WTC11 (cell line): Measurements from ENCODE around the gene SYNGR1. TPM values are rescaled to one million over a fixed set of nuclear protein-coding genes. Genes with fewer than 3 reads are reported as not detected.

Experiments
- ATAC-seq: fragments of 200-7000 bp; cut with Tn5 transposase; 2 replicates; pipeline ENCODE4 v1.10.0; 2021; ENCODE audit warnings: mild to moderate bottlenecking, moderate library complexity
- CTCF ChIA-PET: fragments of 300-600 bp; sonication (Branson Sonifier 250); formaldehyde crosslinking; loops from one replicate; lab custom pipeline; 2021; ENCODE audit warnings: antibody characterized with exemption; lab: Charles Lee
- POLR2A ChIA-PET: fragments of 350-600 bp; sonication (Branson Sonifier 250); formaldehyde crosslinking; loops from one replicate; lab custom pipeline; 2021; ENCODE audit warnings: antibody characterized with exemption; lab: Charles Lee
- DNase-seq: peaks from one replicate; pipeline ENCODE4 v3.0.0; 2021; ENCODE audit warnings: low spot score
- H3K27ac Mint-ChIP-seq: 2 replicates; pipeline ENCODE4 v1.8.0; 2021; ENCODE audit warnings: mixed read lengths
- H3K27me3 Mint-ChIP-seq: 2 replicates; pipeline ENCODE4 v1.8.0; 2021; ENCODE audit warnings: low read depth, mild to moderate bottlenecking, moderate library complexity, mixed read lengths
- H3K36me3 Mint-ChIP-seq: 2 replicates; pipeline ENCODE4 v1.8.0; 2021; ENCODE audit warnings: mixed read lengths
- H3K4me1 Mint-ChIP-seq: 2 replicates; pipeline ENCODE4 v1.8.0; 2022; ENCODE audit warnings: mixed read lengths
- H3K4me3 Mint-ChIP-seq: 2 replicates; pipeline ENCODE4 v1.8.0; 2021; ENCODE audit warnings: mild to moderate bottlenecking, moderate library complexity, mixed read lengths
- H3K9me3 Mint-ChIP-seq: 2 replicates; pipeline ENCODE4 v1.8.0; 2021; ENCODE audit warnings: mixed read lengths
- EMX1 ChIP-seq: fragments of 250-450 bp; sonication (Bioruptor Pico); IDR thresholded peaks from 2 replicates; pipeline ENCODE4 v1.8.0; 2021; ENCODE audit warnings: mild to moderate bottlenecking
- FOXJ3 ChIP-seq: sonication (generic); formaldehyde crosslinking; IDR thresholded peaks from 2 replicates; pipeline ENCODE4 v1.9.0; 2021; ENCODE audit warnings: missing genetic modification reagents, mild to moderate bottlenecking, borderline replicate concordance
- MXD4 ChIP-seq: fragments of 250-450 bp; sonication (Bioruptor Pico); IDR thresholded peaks from 2 replicates; pipeline ENCODE4 v1.8.0; 2021; ENCODE audit warnings: mild to moderate bottlenecking, moderate library complexity, borderline replicate concordance
- NFYB ChIP-seq: sonication (generic); formaldehyde crosslinking; conservative IDR thresholded peaks from 2 replicates; pipeline ENCODE4 v1.8.0; 2022; ENCODE audit warnings: low read depth, missing genetic modification reagents
- NR3C1 ChIP-seq: sonication (generic); formaldehyde crosslinking; conservative IDR thresholded peaks from 2 replicates; pipeline ENCODE4 v1.8.1; 2023; ENCODE audit warnings: low read depth, mild to moderate bottlenecking, missing genetic modification reagents
- RORB ChIP-seq: fragments of 250-450 bp; sonication (Bioruptor Pico); IDR thresholded peaks from 2 replicates; pipeline ENCODE4 v1.9.0; 2021; ENCODE audit warnings: mild to moderate bottlenecking
- ZNF232 ChIP-seq: sonication (generic); formaldehyde crosslinking; IDR thresholded peaks from 2 replicates; pipeline ENCODE4 v1.8.0; 2022; ENCODE audit warnings: mild to moderate bottlenecking, missing genetic modification reagents
- total RNA-seq: library from RNA; stranded (reverse); gene quantifications from 3 replicates; pipeline ENCODE4 v1.2.3, GENCODE V29; 2021
- TF ChIP-seq, protein P1 (sequence below): fragments of 250-450 bp; sonication (Bioruptor Pico); IDR thresholded peaks from 2 replicates; pipeline ENCODE4 v1.9.0; 2021; ENCODE audit warnings: mild to moderate bottlenecking, borderline replicate concordance
- TF ChIP-seq, protein P2 (sequence below): fragments of 250-450 bp; sonication (Bioruptor Pico); IDR thresholded peaks from 2 replicates; pipeline ENCODE4 v1.9.0; 2021; ENCODE audit warnings: mild to moderate bottlenecking
- TF ChIP-seq, protein P3 (sequence below): sonication (generic); formaldehyde crosslinking; IDR thresholded peaks from 2 replicates; pipeline ENCODE4 v1.8.1; 2023; ENCODE audit warnings: mild to moderate bottlenecking, missing genetic modification reagents, moderate library complexity
- TF ChIP-seq, protein P4 (sequence below): sonication (generic); formaldehyde crosslinking; IDR thresholded peaks from 2 replicates; pipeline ENCODE4 v1.8.1; 2023; ENCODE audit warnings: mild to moderate bottlenecking, missing genetic modification reagents, moderate library complexity
- TF ChIP-seq, protein P5 (sequence below): sonication (generic); formaldehyde crosslinking; IDR thresholded peaks from 2 replicates; pipeline ENCODE4 v1.8.1; 2022; ENCODE audit warnings: missing genetic modification reagents, borderline replicate concordance
- TF ChIP-seq, protein P6 (sequence below): sonication (generic); formaldehyde crosslinking; IDR thresholded peaks from 2 replicates; pipeline ENCODE4 v1.8.0; 2022; ENCODE audit warnings: mild to moderate bottlenecking, missing genetic modification reagents
- TF ChIP-seq, protein P7 (sequence below): sonication (generic); formaldehyde crosslinking; IDR thresholded peaks from 2 replicates; pipeline ENCODE4 v1.8.0; 2022; ENCODE audit warnings: mild to moderate bottlenecking, missing genetic modification reagents
- TF ChIP-seq, protein P8 (sequence below): sonication (generic); formaldehyde crosslinking; IDR thresholded peaks from 2 replicates; pipeline ENCODE4 v1.8.0; 2023; ENCODE audit warnings: missing genetic modification reagents, mild to moderate bottlenecking, borderline replicate concordance
- TF ChIP-seq, protein P9 (sequence below): sonication (generic); formaldehyde crosslinking; IDR thresholded peaks from 2 replicates; pipeline ENCODE4 v1.8.0; 2022; ENCODE audit warnings: missing genetic modification reagents
- TF ChIP-seq, protein P10 (sequence below): sonication (generic); formaldehyde crosslinking; IDR thresholded peaks from 2 replicates; pipeline ENCODE4 v1.8.1; 2023; ENCODE audit warnings: mild to moderate bottlenecking, missing genetic modification reagents

The SYNGR1 gene
- total RNA-seq, 1 experiment from 2014 or later = 35.3 TPM

DNA sequence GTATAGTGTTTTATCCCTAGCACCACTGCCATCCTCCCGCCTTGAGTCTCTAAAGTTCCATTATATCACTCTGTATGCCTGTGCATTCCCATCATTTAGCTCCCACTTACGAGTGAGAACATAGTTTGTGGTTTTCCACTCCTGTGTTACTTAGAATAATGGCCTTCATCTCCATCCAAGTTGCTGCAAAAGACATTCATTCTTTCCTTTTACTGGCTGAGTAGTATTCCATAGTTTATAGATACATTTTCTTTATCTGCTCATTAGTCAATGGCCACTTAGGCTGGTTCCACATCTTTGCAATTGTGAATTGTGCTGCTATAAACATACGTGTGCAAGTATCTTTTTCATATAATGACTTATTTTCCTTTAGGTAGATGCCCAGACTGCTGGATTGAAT is 74.2 kb downstream of the SYNGR1 start:
- Mint-ChIP-seq H3K27me3 (no peaks in the 10 kb centered on the region), H3K4me1 (peaks cover 30% of the 10 kb centered on the region), H3K4me3 (no peak overlapping the region), H3K27ac (no peak overlapping the region), H3K9me3 (no peaks in the 10 kb centered on the region), H3K36me3 (peaks cover 35% of the 10 kb centered on the region)
- ChIA-PET POLR2A (no interaction called here), CTCF (interaction anchor here (1.6 kb wide), 1 partner anchor 13 kb away, joined by 9 read pairs; no protein-coding TSS in a partner anchor)
- ATAC-seq (no peak), DNase-seq (no peak)
- TF ChIP-seq, protein P1, sequence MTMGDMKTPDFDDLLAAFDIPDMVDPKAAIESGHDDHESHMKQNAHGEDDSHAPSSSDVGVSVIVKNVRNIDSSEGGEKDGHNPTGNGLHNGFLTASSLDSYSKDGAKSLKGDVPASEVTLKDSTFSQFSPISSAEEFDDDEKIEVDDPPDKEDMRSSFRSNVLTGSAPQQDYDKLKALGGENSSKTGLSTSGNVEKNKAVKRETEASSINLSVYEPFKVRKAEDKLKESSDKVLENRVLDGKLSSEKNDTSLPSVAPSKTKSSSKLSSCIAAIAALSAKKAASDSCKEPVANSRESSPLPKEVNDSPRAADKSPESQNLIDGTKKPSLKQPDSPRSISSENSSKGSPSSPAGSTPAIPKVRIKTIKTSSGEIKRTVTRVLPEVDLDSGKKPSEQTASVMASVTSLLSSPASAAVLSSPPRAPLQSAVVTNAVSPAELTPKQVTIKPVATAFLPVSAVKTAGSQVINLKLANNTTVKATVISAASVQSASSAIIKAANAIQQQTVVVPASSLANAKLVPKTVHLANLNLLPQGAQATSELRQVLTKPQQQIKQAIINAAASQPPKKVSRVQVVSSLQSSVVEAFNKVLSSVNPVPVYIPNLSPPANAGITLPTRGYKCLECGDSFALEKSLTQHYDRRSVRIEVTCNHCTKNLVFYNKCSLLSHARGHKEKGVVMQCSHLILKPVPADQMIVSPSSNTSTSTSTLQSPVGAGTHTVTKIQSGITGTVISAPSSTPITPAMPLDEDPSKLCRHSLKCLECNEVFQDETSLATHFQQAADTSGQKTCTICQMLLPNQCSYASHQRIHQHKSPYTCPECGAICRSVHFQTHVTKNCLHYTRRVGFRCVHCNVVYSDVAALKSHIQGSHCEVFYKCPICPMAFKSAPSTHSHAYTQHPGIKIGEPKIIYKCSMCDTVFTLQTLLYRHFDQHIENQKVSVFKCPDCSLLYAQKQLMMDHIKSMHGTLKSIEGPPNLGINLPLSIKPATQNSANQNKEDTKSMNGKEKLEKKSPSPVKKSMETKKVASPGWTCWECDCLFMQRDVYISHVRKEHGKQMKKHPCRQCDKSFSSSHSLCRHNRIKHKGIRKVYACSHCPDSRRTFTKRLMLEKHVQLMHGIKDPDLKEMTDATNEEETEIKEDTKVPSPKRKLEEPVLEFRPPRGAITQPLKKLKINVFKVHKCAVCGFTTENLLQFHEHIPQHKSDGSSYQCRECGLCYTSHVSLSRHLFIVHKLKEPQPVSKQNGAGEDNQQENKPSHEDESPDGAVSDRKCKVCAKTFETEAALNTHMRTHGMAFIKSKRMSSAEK (CRISPR knock-in tag) = no peak
- TF ChIP-seq, protein P2, sequence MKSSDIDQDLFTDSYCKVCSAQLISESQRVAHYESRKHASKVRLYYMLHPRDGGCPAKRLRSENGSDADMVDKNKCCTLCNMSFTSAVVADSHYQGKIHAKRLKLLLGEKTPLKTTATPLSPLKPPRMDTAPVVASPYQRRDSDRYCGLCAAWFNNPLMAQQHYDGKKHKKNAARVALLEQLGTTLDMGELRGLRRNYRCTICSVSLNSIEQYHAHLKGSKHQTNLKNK (CRISPR knock-in tag) = no peak
- TF ChIP-seq ZNF232 (CRISPR knock-in tag) (no peak), NR3C1 (CRISPR knock-in tag) (no peak), EMX1 (CRISPR knock-in tag) (no peak), RORB (CRISPR knock-in tag) (no peak), MXD4 (CRISPR knock-in tag) (no peak), NFYB (no peak), FOXJ3 (CRISPR knock-in tag) (no peak)
- TF ChIP-seq, protein P3, sequence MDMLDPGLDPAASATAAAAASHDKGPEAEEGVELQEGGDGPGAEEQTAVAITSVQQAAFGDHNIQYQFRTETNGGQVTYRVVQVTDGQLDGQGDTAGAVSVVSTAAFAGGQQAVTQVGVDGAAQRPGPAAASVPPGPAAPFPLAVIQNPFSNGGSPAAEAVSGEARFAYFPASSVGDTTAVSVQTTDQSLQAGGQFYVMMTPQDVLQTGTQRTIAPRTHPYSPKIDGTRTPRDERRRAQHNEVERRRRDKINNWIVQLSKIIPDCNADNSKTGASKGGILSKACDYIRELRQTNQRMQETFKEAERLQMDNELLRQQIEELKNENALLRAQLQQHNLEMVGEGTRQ (CRISPR knock-in tag) = no peak
- TF ChIP-seq, protein P4, sequence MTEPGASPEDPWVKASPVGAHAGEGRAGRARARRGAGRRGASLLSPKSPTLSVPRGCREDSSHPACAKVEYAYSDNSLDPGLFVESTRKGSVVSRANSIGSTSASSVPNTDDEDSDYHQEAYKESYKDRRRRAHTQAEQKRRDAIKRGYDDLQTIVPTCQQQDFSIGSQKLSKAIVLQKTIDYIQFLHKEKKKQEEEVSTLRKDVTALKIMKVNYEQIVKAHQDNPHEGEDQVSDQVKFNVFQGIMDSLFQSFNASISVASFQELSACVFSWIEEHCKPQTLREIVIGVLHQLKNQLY (CRISPR knock-in tag) = no peak
- TF ChIP-seq, protein P5, sequence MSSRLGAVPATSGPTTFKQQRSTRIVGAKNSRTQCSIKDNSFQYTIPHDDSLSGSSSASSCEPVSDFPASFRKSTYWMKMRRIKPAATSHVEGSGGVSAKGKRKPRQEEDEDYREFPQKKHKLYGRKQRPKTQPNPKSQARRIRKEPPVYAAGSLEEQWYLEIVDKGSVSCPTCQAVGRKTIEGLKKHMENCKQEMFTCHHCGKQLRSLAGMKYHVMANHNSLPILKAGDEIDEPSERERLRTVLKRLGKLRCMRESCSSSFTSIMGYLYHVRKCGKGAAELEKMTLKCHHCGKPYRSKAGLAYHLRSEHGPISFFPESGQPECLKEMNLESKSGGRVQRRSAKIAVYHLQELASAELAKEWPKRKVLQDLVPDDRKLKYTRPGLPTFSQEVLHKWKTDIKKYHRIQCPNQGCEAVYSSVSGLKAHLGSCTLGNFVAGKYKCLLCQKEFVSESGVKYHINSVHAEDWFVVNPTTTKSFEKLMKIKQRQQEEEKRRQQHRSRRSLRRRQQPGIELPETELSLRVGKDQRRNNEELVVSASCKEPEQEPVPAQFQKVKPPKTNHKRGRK (CRISPR knock-in tag) = no peak
- TF ChIP-seq, protein P6, sequence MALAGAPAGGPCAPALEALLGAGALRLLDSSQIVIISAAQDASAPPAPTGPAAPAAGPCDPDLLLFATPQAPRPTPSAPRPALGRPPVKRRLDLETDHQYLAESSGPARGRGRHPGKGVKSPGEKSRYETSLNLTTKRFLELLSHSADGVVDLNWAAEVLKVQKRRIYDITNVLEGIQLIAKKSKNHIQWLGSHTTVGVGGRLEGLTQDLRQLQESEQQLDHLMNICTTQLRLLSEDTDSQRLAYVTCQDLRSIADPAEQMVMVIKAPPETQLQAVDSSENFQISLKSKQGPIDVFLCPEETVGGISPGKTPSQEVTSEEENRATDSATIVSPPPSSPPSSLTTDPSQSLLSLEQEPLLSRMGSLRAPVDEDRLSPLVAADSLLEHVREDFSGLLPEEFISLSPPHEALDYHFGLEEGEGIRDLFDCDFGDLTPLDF (CRISPR knock-in tag) = no peak
- TF ChIP-seq, protein P7, sequence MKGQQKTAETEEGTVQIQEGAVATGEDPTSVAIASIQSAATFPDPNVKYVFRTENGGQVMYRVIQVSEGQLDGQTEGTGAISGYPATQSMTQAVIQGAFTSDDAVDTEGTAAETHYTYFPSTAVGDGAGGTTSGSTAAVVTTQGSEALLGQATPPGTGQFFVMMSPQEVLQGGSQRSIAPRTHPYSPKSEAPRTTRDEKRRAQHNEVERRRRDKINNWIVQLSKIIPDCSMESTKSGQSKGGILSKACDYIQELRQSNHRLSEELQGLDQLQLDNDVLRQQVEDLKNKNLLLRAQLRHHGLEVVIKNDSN (CRISPR knock-in tag) = no peak
- TF ChIP-seq, protein P8, sequence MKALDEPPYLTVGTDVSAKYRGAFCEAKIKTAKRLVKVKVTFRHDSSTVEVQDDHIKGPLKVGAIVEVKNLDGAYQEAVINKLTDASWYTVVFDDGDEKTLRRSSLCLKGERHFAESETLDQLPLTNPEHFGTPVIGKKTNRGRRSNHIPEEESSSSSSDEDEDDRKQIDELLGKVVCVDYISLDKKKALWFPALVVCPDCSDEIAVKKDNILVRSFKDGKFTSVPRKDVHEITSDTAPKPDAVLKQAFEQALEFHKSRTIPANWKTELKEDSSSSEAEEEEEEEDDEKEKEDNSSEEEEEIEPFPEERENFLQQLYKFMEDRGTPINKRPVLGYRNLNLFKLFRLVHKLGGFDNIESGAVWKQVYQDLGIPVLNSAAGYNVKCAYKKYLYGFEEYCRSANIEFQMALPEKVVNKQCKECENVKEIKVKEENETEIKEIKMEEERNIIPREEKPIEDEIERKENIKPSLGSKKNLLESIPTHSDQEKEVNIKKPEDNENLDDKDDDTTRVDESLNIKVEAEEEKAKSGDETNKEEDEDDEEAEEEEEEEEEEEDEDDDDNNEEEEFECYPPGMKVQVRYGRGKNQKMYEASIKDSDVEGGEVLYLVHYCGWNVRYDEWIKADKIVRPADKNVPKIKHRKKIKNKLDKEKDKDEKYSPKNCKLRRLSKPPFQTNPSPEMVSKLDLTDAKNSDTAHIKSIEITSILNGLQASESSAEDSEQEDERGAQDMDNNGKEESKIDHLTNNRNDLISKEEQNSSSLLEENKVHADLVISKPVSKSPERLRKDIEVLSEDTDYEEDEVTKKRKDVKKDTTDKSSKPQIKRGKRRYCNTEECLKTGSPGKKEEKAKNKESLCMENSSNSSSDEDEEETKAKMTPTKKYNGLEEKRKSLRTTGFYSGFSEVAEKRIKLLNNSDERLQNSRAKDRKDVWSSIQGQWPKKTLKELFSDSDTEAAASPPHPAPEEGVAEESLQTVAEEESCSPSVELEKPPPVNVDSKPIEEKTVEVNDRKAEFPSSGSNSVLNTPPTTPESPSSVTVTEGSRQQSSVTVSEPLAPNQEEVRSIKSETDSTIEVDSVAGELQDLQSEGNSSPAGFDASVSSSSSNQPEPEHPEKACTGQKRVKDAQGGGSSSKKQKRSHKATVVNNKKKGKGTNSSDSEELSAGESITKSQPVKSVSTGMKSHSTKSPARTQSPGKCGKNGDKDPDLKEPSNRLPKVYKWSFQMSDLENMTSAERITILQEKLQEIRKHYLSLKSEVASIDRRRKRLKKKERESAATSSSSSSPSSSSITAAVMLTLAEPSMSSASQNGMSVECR (CRISPR knock-in tag) = no peak
- TF ChIP-seq, protein P9, sequence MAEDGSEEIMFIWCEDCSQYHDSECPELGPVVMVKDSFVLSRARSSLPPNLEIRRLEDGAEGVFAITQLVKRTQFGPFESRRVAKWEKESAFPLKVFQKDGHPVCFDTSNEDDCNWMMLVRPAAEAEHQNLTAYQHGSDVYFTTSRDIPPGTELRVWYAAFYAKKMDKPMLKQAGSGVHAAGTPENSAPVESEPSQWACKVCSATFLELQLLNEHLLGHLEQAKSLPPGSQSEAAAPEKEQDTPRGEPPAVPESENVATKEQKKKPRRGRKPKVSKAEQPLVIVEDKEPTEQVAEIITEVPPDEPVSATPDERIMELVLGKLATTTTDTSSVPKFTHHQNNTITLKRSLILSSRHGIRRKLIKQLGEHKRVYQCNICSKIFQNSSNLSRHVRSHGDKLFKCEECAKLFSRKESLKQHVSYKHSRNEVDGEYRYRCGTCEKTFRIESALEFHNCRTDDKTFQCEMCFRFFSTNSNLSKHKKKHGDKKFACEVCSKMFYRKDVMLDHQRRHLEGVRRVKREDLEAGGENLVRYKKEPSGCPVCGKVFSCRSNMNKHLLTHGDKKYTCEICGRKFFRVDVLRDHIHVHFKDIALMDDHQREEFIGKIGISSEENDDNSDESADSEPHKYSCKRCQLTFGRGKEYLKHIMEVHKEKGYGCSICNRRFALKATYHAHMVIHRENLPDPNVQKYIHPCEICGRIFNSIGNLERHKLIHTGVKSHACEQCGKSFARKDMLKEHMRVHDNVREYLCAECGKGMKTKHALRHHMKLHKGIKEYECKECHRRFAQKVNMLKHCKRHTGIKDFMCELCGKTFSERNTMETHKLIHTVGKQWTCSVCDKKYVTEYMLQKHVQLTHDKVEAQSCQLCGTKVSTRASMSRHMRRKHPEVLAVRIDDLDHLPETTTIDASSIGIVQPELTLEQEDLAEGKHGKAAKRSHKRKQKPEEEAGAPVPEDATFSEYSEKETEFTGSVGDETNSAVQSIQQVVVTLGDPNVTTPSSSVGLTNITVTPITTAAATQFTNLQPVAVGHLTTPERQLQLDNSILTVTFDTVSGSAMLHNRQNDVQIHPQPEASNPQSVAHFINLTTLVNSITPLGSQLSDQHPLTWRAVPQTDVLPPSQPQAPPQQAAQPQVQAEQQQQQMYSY (CRISPR knock-in tag) = no peak
- TF ChIP-seq, protein P10, sequence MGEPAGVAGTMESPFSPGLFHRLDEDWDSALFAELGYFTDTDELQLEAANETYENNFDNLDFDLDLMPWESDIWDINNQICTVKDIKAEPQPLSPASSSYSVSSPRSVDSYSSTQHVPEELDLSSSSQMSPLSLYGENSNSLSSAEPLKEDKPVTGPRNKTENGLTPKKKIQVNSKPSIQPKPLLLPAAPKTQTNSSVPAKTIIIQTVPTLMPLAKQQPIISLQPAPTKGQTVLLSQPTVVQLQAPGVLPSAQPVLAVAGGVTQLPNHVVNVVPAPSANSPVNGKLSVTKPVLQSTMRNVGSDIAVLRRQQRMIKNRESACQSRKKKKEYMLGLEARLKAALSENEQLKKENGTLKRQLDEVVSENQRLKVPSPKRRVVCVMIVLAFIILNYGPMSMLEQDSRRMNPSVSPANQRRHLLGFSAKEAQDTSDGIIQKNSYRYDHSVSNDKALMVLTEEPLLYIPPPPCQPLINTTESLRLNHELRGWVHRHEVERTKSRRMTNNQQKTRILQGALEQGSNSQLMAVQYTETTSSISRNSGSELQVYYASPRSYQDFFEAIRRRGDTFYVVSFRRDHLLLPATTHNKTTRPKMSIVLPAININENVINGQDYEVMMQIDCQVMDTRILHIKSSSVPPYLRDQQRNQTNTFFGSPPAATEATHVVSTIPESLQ = no peak
